ENCODE results near the gene PDPK1.
"Not testable (repeated sequence)": the region's sequence is repeated elsewhere in the genome, so short reads cannot be mapped to it uniquely, and the experiment has no call there.

Gene PDPK1

GRCh38 chr16:2540912-2541311, 3.1 kb downstream of the PDPK1 start:
- DNase-seq (ENCODE audit: low read depth, low spot score): not testable (repeated sequence)

GRCh38 chr16:2541409-2541808, 3.6 kb downstream of the PDPK1 start:
- DNase-seq (ENCODE audit: low read depth, low spot score): not testable (repeated sequence)

GRCh38 chr16:2543771-2544170, 6.0 kb downstream of the PDPK1 start:
- not testable (repeated sequence) for DNase-seq (ENCODE audit: low read depth, low spot score)

GRCh38 chr16:2550283-2550878, 12.6 kb downstream of the PDPK1 start:
- not testable (repeated sequence) for DNase-seq (ENCODE audit: low read depth, low spot score)

- DNase-seq (ENCODE audit: low read depth, low spot score): peak; percentile 84
Observed at GRCh38 chr16:2551420-2551889, 13.6 kb downstream of the PDPK1 start.

- not testable (repeated sequence) for DNase-seq (ENCODE audit: low read depth, low spot score)
Observed at GRCh38 chr16:2554709-2555425, 17.0 kb downstream of the PDPK1 start.

GRCh38 chr16:2557150-2557549, 19.3 kb downstream of the PDPK1 start:
- not testable (repeated sequence) for DNase-seq (ENCODE audit: low read depth, low spot score)

- DNase-seq (ENCODE audit: low read depth, low spot score): not testable (repeated sequence)
Observed at GRCh38 chr16:2560131-2560797, 22.4 kb downstream of the PDPK1 start.

- DNase-seq (ENCODE audit: low read depth, low spot score): not testable (repeated sequence)
Observed at GRCh38 chr16:2560798-2561133, 22.9 kb downstream of the PDPK1 start.

GRCh38 chr16:2567506-2567905, 29.7 kb downstream of the PDPK1 start:
- not testable (repeated sequence) for DNase-seq (ENCODE audit: low read depth, low spot score)

- not testable (repeated sequence) for DNase-seq (ENCODE audit: low read depth, low spot score)
Observed at GRCh38 chr16:2568573-2568972, 30.8 kb downstream of the PDPK1 start.

GRCh38 chr16:2572704-2573103, 34.9 kb downstream of the PDPK1 start:
- not testable (repeated sequence) for DNase-seq (ENCODE audit: low read depth, low spot score)

GRCh38 chr16:2575839-2576238, 38.0 kb downstream of the PDPK1 start:
- DNase-seq (ENCODE audit: low read depth, low spot score): not testable (repeated sequence)

GRCh38 chr16:2577044-2577443, 39.2 kb downstream of the PDPK1 start:
- DNase-seq (ENCODE audit: low read depth, low spot score): not testable (repeated sequence)

- DNase-seq (ENCODE audit: low read depth, low spot score): not testable (repeated sequence)
Observed at GRCh38 chr16:2578905-2579304, 41.1 kb downstream of the PDPK1 start.

- DNase-seq (ENCODE audit: low read depth, low spot score): peak; percentile 18
Observed at GRCh38 chr16:2580143-2580542, 42.3 kb downstream of the PDPK1 start.

- DNase-seq (ENCODE audit: low read depth, low spot score): not testable (repeated sequence)
Observed at GRCh38 chr16:2580818-2581217, 43.0 kb downstream of the PDPK1 start.

GRCh38 chr16:2584729-2585650, 47.2 kb downstream of the PDPK1 start:
- no peak for DNase-seq (ENCODE audit: low read depth, low spot score)

- no peak for DNase-seq (ENCODE audit: low read depth, low spot score)
Observed at GRCh38 chr16:2585651-2586081, 47.8 kb downstream of the PDPK1 start.

GRCh38 chr16:2586241-2586640, 48.4 kb downstream of the PDPK1 start:
- DNase-seq (ENCODE audit: low read depth, low spot score): peak; percentile 14

GRCh38 chr16:2586901-2587480, 49.2 kb downstream of the PDPK1 start:
- DNase-seq (ENCODE audit: low read depth, low spot score): no peak

All from ELF-1 (cell line).